IMR-90 (cell line): ENCODE measurements around the gene CNDP1. TPM values are rescaled to one million over a fixed set of nuclear protein-coding genes. Genes with fewer than 3 reads are reported as not detected.
A peak's percentile ranks its signal among the peaks of the same experiment; 100 is the strongest.

Experiments
- ATAC-seq: fragments of 200-7000 bp; cut with Tn5 transposase; 2 replicates; pipeline ENCODE4 v1.9.1; 2020; ENCODE audit warnings: low read depth, mild to moderate bottlenecking, moderate library complexity
- BruUV-seq: library from RNA; stranded (reverse); fragments of 400-500 nt; replicated peaks from 2 replicates; lab custom pipeline; 2021; lab: Mats Ljungman, UMichigan
- CTCF ChIA-PET: fragments of 300-600 bp; formaldehyde crosslinking; extraction: SDS; loops from one replicate; lab custom pipeline; 2021; ENCODE audit warnings: antibody characterized with exemption; lab: Yijun Ruan, JAX
- POLR2A ChIA-PET: fragments of 300-600 bp; sonication (Branson Sonifier 250); formaldehyde crosslinking; loops from one replicate; lab custom pipeline; 2022; ENCODE audit warnings: antibody characterized with exemption; ENCODE audit not compliant: unreplicated experiment; lab: Charles Lee
- DNase-seq: peaks from one replicate; pipeline ENCODE4 v3.0.0; 2013
- H2AFZ ChIP-seq: replicated peaks from 2 replicates; pipeline ENCODE3; 2013; ENCODE audit warnings: low read length, mild to moderate bottlenecking; ENCODE audit not compliant: poor library complexity
- H2AK5ac ChIP-seq: 2 replicates; pipeline ENCODE4 v1.6.1; 2013; ENCODE audit warnings: low read depth, low read length, inconsistent platforms
- H2AK9ac ChIP-seq: replicated peaks from 2 replicates; pipeline ENCODE3; 2013; ENCODE audit warnings: mild to moderate bottlenecking, low read depth, low read length, moderate library complexity; ENCODE audit not compliant: poor library complexity
- H2BK120ac ChIP-seq: 2 replicates; pipeline ENCODE4 v1.6.1; 2013; ENCODE audit warnings: low read depth, low read length, inconsistent platforms
- H2BK15ac ChIP-seq: 3 replicates; pipeline ENCODE4 v1.6.1; 2013; ENCODE audit warnings: low read depth, low read length, inconsistent platforms
- H2BK20ac ChIP-seq: 2 replicates; pipeline ENCODE4 v1.6.1; 2013; ENCODE audit warnings: low read depth, mild to moderate bottlenecking, inconsistent platforms, low read length, moderate library complexity
- H2BK5ac ChIP-seq: 2 replicates; pipeline ENCODE4 v1.6.1; 2013; ENCODE audit warnings: mild to moderate bottlenecking, low read depth, low read length, inconsistent platforms; ENCODE audit not compliant: poor library complexity, severe bottlenecking
- H3K14ac ChIP-seq: replicated peaks from 2 replicates; pipeline ENCODE4 v1.6.1; 2013; ENCODE audit warnings: low read depth, low read length, inconsistent platforms
- H3K18ac ChIP-seq: 2 replicates; pipeline ENCODE4 v1.6.1; 2013; ENCODE audit warnings: low read depth, low read length, control low read depth
- H3K23ac ChIP-seq: 2 replicates; pipeline ENCODE4 v1.6.1; 2013; ENCODE audit warnings: low read depth, low read length, inconsistent platforms
- H3K27ac ChIP-seq: 2 replicates; pipeline ENCODE4 v1.5.1; 2013; ENCODE audit warnings: mild to moderate bottlenecking, control low read depth, low read length; ENCODE audit not compliant: insufficient read depth
- H3K27me3 ChIP-seq: 2 replicates; pipeline ENCODE4 v1.6.1; 2013; ENCODE audit warnings: low read length; ENCODE audit not compliant: control insufficient read depth, insufficient read depth
- H3K36me3 ChIP-seq: 2 replicates; pipeline ENCODE4 v1.6.1; 2013; ENCODE audit warnings: low read length, mixed read lengths; ENCODE audit not compliant: control insufficient read depth, insufficient read depth
- H3K4ac ChIP-seq: 2 replicates; pipeline ENCODE4 v1.6.1; 2013; ENCODE audit warnings: low read depth, low read length, inconsistent platforms
- H3K4me1 ChIP-seq: 2 replicates; pipeline ENCODE4 v1.6.1; 2013; ENCODE audit warnings: low read length, mixed read lengths; ENCODE audit not compliant: control insufficient read depth, insufficient read depth
- H3K4me2 ChIP-seq: 2 replicates; pipeline ENCODE4 v1.6.1; 2013; ENCODE audit warnings: low read depth, mild to moderate bottlenecking, control low read depth, low read length, moderate library complexity
- H3K4me3 ChIP-seq: 2 replicates; pipeline ENCODE4 v1.5.1; 2013; ENCODE audit warnings: low read depth, mild to moderate bottlenecking, control low read depth, low read length, moderate library complexity; ENCODE audit not compliant: insufficient read depth
- H3K56ac ChIP-seq: 2 replicates; pipeline ENCODE4 v1.6.1; 2013; ENCODE audit warnings: low read length, inconsistent platforms; ENCODE audit not compliant: insufficient read depth; ENCODE audit errors: extremely low read depth
- H3K79me1 ChIP-seq, 2 experiments: 2 replicates each; pipeline ENCODE4 v1.6.1; 2013; ENCODE audit warnings: low read length in 2 of 2, inconsistent platforms in 1 of 2, low read depth in 1 of 2
- H3K9ac ChIP-seq: 2 replicates; pipeline ENCODE4 v1.6.1; 2013; ENCODE audit warnings: low read depth, low read length, control low read depth
- H3K9me1 ChIP-seq: 2 replicates; pipeline ENCODE4 v1.6.1; 2013; ENCODE audit warnings: low read length, inconsistent platforms; ENCODE audit not compliant: insufficient read depth
- H3K9me3 ChIP-seq: 2 replicates; pipeline ENCODE4 v1.6.1; 2013; ENCODE audit warnings: low read length; ENCODE audit not compliant: control insufficient read depth, insufficient read depth
- H4K20me1 ChIP-seq: 2 replicates; pipeline ENCODE4 v1.6.1; 2013; ENCODE audit warnings: low read length, inconsistent platforms; ENCODE audit not compliant: insufficient read depth
- H4K5ac ChIP-seq: 2 replicates; pipeline ENCODE4 v1.6.1; 2013; ENCODE audit warnings: mild to moderate bottlenecking, low read depth, low read length, control low read depth
- H4K8ac ChIP-seq, 2 experiments: 2 replicates each; pipeline ENCODE4 v1.6.1; 2013; ENCODE audit warnings: low read depth in 2 of 2, low read length in 2 of 2, control low read depth in 1 of 2, inconsistent platforms in 1 of 2
- H4K91ac ChIP-seq: 2 replicates; pipeline ENCODE4 v1.6.1; 2013; ENCODE audit warnings: low read depth, low read length, inconsistent platforms; ENCODE audit not compliant: insufficient read depth
- FOS ChIP-seq: fragments of 150-350 bp; IDR thresholded peaks from 2 replicates; pipeline ENCODE4 v1.6.1; 2016; ENCODE audit warnings: low read depth, low read length
- NFE2L2 ChIP-seq: fragments of 150-350 bp; IDR thresholded peaks from 2 replicates; pipeline ENCODE4 v1.6.1; 2016; ENCODE audit warnings: low read depth, mild to moderate bottlenecking, low read length
- POLR2A ChIP-seq: IDR thresholded peaks from 2 replicates; pipeline ENCODE4 v1.6.1; 2012; ENCODE audit warnings: mild to moderate bottlenecking, low read depth, low read length
- RFX5 ChIP-seq: IDR thresholded peaks from 2 replicates; pipeline ENCODE4 v1.8.0; 2012; ENCODE audit warnings: low read depth, mild to moderate bottlenecking, low read length, moderate library complexity
- WGBS, 2 experiments: methylation state at CpG; one replicate each; pipeline versions ENCODE4 v1.1.5 to v1.1.7; 2013; ENCODE audit warnings: missing lambda C conversion rate in 2 of 2; ENCODE audit not compliant: insufficient read length in 1 of 2; ENCODE audit errors: extremely low coverage in 2 of 2; 5-methylcytosine and 5-hydroxymethylcytosine counted together
- dilution Hi-C: fragments of 300-500 bp; cut with HindIII; formaldehyde crosslinking; loops from one replicate; pipeline ENCODE4 v1.14.3; 2018; ENCODE audit warnings: low sequenced_read_pairs; ENCODE audit not compliant: unreplicated experiment
- in situ Hi-C: fragments of 300-500 bp; cut with MboI; formaldehyde crosslinking; loops from 3 replicates; pipeline ENCODE4 v1.14.3; 2019; ENCODE audit warnings: low sequenced_read_pairs, inconsistent platforms, mixed read lengths
- intact Hi-C: fragments of 100-400 bp; cut with micrococcal nuclease; formaldehyde crosslinking; loops from 2 replicates; pipeline ENCODE4 v1.10.0; 2022
- polyA plus RNA-seq, 3 experiments: library from polyadenylated mRNA; depleted of rRNA; stranded (reverse); fragments of >200 nt; gene quantifications; 2 replicates each; pipeline ENCODE4 v1.2.3, GENCODE V29; 2012; ENCODE audit warnings: low replicate concordance in 1 of 3
- total RNA-seq: library from RNA; depleted of rRNA; stranded (reverse); fragments of >200 nt; gene quantifications from 2 replicates; pipeline ENCODE4 v1.2.3, GENCODE V29; 2012

The CNDP1 gene
- total and polyA plus RNA-seq, 2 of the 4 experiments (the other 2 are of a cell fraction): not detected

DNA sequence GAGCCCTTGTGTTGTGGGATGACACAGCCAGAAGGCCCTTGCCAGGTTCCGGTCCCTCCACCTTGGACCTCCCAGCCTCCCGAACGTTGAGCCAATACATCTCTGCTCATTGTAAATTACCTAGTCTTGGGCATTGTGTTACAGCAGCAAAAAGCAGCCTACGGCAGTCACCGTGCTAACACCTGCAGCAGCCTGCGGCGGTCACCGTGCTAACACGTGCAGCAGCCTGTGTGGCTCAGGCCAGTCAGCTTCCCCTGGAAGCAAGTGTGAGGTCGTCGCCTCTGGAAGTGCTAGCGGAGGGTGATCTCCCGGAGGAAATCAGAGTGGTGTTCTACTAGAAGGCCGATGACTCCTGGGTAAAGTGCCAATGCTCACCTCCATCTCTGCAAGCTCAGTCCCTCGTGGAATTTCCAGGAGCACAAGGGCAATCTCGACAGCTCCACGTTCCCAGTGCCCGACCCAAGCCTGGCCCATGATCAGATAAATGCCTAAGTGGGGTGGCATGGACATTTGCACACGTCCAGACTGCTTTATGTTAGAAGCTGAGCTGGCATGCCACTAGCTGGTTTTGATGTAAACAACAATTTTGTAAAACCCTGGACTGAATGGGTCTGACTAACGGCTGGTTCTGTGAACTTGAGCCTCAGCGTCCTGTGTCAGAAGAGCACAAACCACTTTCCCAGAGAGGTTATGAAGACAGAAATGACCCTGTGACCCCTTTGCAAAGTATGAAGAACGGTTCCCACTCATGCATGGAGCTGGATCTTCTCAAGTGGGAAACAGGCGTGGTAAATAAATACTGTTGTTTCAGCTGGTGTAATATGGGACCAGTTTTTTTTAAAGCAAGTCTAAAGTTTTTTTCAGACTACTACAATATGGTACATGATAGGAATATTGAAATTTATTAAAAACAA is 11.4 kb upstream of the CNDP1 start:
- no peak overlapping the region for H3K27ac ChIP-seq
- dilution Hi-C loops: no loop called here
- 88% methylated on average over 10 of the region's 23 CpGs; no CpG with 5 or more reads in 1 of the 2 experiments for WGBS, 2 experiments
- no peak overlapping the region for H2AK5ac ChIP-seq
- no peak overlapping the region for H2BK20ac ChIP-seq
- H3K4ac ChIP-seq: no peak overlapping the region
- H2AFZ ChIP-seq: no peak overlapping the region
- H3K4me2 ChIP-seq: no peak overlapping the region
- no TSS peak for BruUV-seq
- H3K79me1 ChIP-seq: no peaks in the 10 kb centered on the region
- H3K9ac ChIP-seq: no peak overlapping the region
- no peak overlapping the region for H3K23ac ChIP-seq
- no peak overlapping the region for H2BK5ac ChIP-seq
- DNase-seq (no peak), ATAC-seq (peak; percentile 27; the same call in 1 of the 2 replicates)
- H3K4me3 ChIP-seq: no peak overlapping the region
- H2BK120ac ChIP-seq: no peak overlapping the region
- ChIA-PET CTCF (no interaction called here), POLR2A (no interaction called here)
- H4K8ac ChIP-seq: no peak overlapping the region
- in situ Hi-C loops: no loop called here
- H3K36me3 ChIP-seq: peaks cover 25% of the 10 kb centered on the region
- TF ChIP-seq RFX5 (no peak), FOS (no peak), POLR2A (no peak), NFE2L2 (no peak)
- intact Hi-C loops: no loop called here
- H3K56ac ChIP-seq: no peak overlapping the region
- H2AK9ac ChIP-seq: peak overlapping the region; percentile 68
- no peak overlapping the region for H4K5ac ChIP-seq
- H3K4me1 ChIP-seq: peaks cover 1% of the 10 kb centered on the region; the same call in 1 of the 2 replicates
- no peaks in the 10 kb centered on the region for H3K27me3 ChIP-seq
- no peak overlapping the region for H3K14ac ChIP-seq
- H3K18ac ChIP-seq: no peak overlapping the region
- no peak overlapping the region for H2BK15ac ChIP-seq
- H4K20me1 ChIP-seq: no peaks in the 10 kb centered on the region
- no peaks in the 10 kb centered on the region for H3K9me3 ChIP-seq
- no peaks in the 10 kb centered on the region; the same call in 1 of the 2 replicates for H3K9me1 ChIP-seq
- no peak overlapping the region for H4K91ac ChIP-seq
